ENCODE data around the gene ESRRA. TPM values are rescaled to one million over a fixed set of nuclear protein-coding genes. Genes with fewer than 3 reads are reported as not detected.
A peak's percentile ranks its signal among the peaks of the same experiment; 100 is the strongest.

ESRRA gene
- total and polyA plus RNA-seq, 9 of the 15 experiments (the other 6 are each of a cell fraction or from before 2014, with no cell fraction given): 0.27 to 89.7 (median 23.7) TPM

- ChIA-PET CTCF (ENCODE audit: low intra/inter-chr PET ratio) (no interaction called here), POLR2A (interaction anchor here (0.5 to 1.0 kb wide), 3 partner anchors 8 to 111 kb away, joined by 3 to 4 read pairs (median 3); no protein-coding TSS in a partner anchor)
- in situ Hi-C loops (cut with MboI): no loop called here
- peaks cover 63% of the 10 kb centered on the region for H3K36me3 ChIP-seq (ENCODE audit: control insufficient read depth, insufficient read depth, low read length)
- WGBS (ENCODE audit: insufficient coverage, low coverage, missing lambda C conversion rate): 88% methylated on average over 23 of the region's 24 CpGs
- H3K27me3 ChIP-seq (ENCODE audit: control insufficient read depth in 2 of 2, insufficient read depth in 2 of 2, low read length in 2 of 2): no peaks in the 10 kb centered on the region
- H3K27ac ChIP-seq (ENCODE audit: extremely low read depth, low read depth, low read length): no peak overlapping the region; the same call in 2 of the 3 replicates
- H3K4me2 ChIP-seq (ENCODE audit: insufficient read depth, low read length): no peak overlapping the region
- intact Hi-C loops (cut with micrococcal nuclease): no loop called here
- H3K9ac ChIP-seq (ENCODE audit: insufficient read depth in 1 of 2, low read depth in 2 of 2, low read length in 2 of 2): peak overlapping the region in 1 of 2 experiments; percentile 20; a peak in 1 of 4 replicates
- H2AFZ ChIP-seq (ENCODE audit: low read depth, low read length): no peak overlapping the region
- H4K20me1 ChIP-seq (replicated peaks; ENCODE audit: control insufficient read depth, insufficient read depth, low read length): no peaks in the 10 kb centered on the region; the same call in 1 of the 2 replicates
- ATAC-seq (no peak), DNase-seq (ENCODE audit: extremely low read depth in 1 of 4, low spot score in 3 of 4) (no peak), FAIRE-seq (no peak)
- H3K9me3 ChIP-seq (replicated peaks; ENCODE audit: control insufficient read depth, insufficient read depth, low read depth, low read length): no peaks in the 10 kb centered on the region
- H3K9me1 ChIP-seq (ENCODE audit: control insufficient read depth, insufficient read depth, low read length): no peaks in the 10 kb centered on the region
- no peak overlapping the region for H3K4me3 ChIP-seq
- H3K79me2 ChIP-seq (ENCODE audit: control insufficient read depth, insufficient read depth, low read length): peaks cover 49% of the 10 kb centered on the region
- BruUV-seq (replicated peaks): no TSS peak
- peaks cover 8 to 63% of the 10 kb centered on the region in 2 experiments; a peak in 4 of 5 replicates for H3K4me1 ChIP-seq (replicated peaks in 1 of 2; ENCODE audit: control insufficient read depth in 2 of 2, insufficient read depth in 2 of 2, low read length in 2 of 2)
- TF ChIP-seq SAP30 (IDR thresholded peaks at IDR 0.05; ENCODE audit: borderline replicate concordance, insufficient read depth, low read depth, low read length, poor library complexity, severe bottlenecking) (no peak), ZNF184 (CRISPR knock-in tag; IDR thresholded peaks at IDR 0.05) (no peak), SNAPC5 (CRISPR knock-in tag; IDR thresholded peaks at IDR 0.05) (no peak), ZNF431 (CRISPR knock-in tag; IDR thresholded peaks at IDR 0.05) (0 out of 2 replicates have a peak, but pooled peaks have one; percentile 29), NR2F6 (CRISPR knock-in tag; IDR thresholded peaks at IDR 0.05) (no peak), IRF2 (CRISPR knock-in tag; IDR thresholded peaks at IDR 0.05) (no peak), CCAR2 (IDR thresholded peaks at IDR 0.05; ENCODE audit: low read depth, low read length) (no peak), RBFOX2 (IDR thresholded peaks at IDR 0.05; ENCODE audit: low read depth, low read length) (0 out of 2 replicates have a peak, but pooled peaks have one; percentile 22), MEIS2 (IDR thresholded peaks at IDR 0.05; ENCODE audit: partially characterized antibody) (no peak), CTCF (IDR thresholded peaks at IDR 0.05 in 2 of 3, conservative IDR thresholded peaks at IDR 0.05 in 1 of 3; ENCODE audit: insufficient read depth in 2 of 3, low read depth in 1 of 3, low read length in 3 of 3) (0 out of 6 replicates have a peak, but pooled peaks of 1 of the 3 experiments have one; percentile 4), TBL1XR1 (IDR thresholded peaks at IDR 0.05; ENCODE audit: low read length in 2 of 2) (no peak), ATF7 (IDR thresholded peaks at IDR 0.05) (no peak), PTBP1 (IDR thresholded peaks at IDR 0.05; ENCODE audit: low read depth, low read length) (no peak), ZNF445 (CRISPR knock-in tag; IDR thresholded peaks at IDR 0.05; ENCODE audit: low read depth) (no peak), ELF4 (CRISPR knock-in tag; IDR thresholded peaks at IDR 0.05) (0 out of 2 replicates have a peak, but pooled peaks have one; percentile 16), SLC30A9 (CRISPR knock-in tag; IDR thresholded peaks at IDR 0.05) (no peak), CAMTA2 (CRISPR knock-in tag; conservative IDR thresholded peaks at IDR 0.05) (no peak), PKNOX1 (IDR thresholded peaks at IDR 0.05) (0 out of 2 replicates have a peak, but pooled peaks have one; percentile 1), JUNB (CRISPR knock-in tag; conservative IDR thresholded peaks at IDR 0.05) (no peak), KHSRP (IDR thresholded peaks at IDR 0.05) (no peak)
Observed at GRCh38 chr11:64314805-64315561, 9.7 kb downstream of the ESRRA start.
